WERI-Rb-1 (cell line): ENCODE results near the gene SF3A1.
A peak's percentile ranks its signal among the peaks of the same experiment; 100 is the strongest.

Source experiments
- DNase-seq: peaks from one replicate; pipeline ENCODE4 v3.0.0-alpha.2; 2020
- H3K27ac ChIP-seq: fragments of 250-450 bp; sonication (Bioruptor Pico); 2 replicates; pipeline ENCODE4 v1.5.1; 2020; ENCODE audit warnings: mild to moderate bottlenecking, moderate library complexity
- H3K27me3 ChIP-seq: fragments of 250-450 bp; sonication (Bioruptor Pico); 2 replicates; pipeline ENCODE4 v1.5.1; 2021; ENCODE audit warnings: mild to moderate bottlenecking, low read depth, moderate library complexity; ENCODE audit not compliant: insufficient read depth, severe bottlenecking
- H3K36me3 ChIP-seq: fragments of 250-450 bp; sonication (Bioruptor Pico); 2 replicates; pipeline ENCODE4 v1.5.1; 2020; ENCODE audit warnings: mild to moderate bottlenecking, moderate library complexity
- H3K4me3 ChIP-seq: 2 replicates; pipeline ENCODE4 v1.5.1; 2011; ENCODE audit warnings: low read depth, mild to moderate bottlenecking, control low read depth, low read length
- H3K9me3 ChIP-seq: fragments of 250-450 bp; sonication (Bioruptor Pico); 2 replicates; pipeline ENCODE4 v1.5.1; 2021; ENCODE audit warnings: mild to moderate bottlenecking, moderate library complexity; ENCODE audit not compliant: severe bottlenecking
- CTCF ChIP-seq: IDR thresholded peaks from 2 replicates; pipeline ENCODE4 v1.5.1; 2011; ENCODE audit warnings: low read depth, mild to moderate bottlenecking, control low read depth, inconsistent platforms, low read length

The SF3A1 gene

DNA sequence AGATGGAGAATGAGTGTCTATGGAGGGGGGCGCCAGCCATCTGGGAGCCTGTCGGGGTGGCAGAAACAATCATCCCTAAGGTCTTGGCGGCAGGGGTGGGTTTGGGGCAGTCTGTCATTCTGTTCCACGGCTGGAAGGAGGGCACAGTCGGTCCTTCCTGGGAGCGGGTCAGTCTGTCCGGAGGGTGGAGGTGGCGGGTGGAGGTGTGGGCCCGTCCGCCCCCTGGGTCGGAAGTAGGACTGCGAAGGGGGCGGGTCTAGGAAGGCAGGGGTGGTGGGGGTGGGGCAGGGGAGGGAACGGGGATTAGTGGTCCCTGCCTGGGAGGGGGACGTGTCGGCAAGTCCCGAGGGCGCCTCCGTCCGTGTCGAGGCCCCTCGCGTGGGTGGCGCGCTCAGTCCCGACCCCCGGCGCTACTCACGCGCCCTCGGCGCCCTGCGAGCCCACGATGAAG, 30.4 kb downstream of the SF3A1 start:
- Histone ChIP-seq H3K27me3 (no peaks in the 10 kb centered on the region), H3K9me3 (no peaks in the 10 kb centered on the region), H3K4me3 (peak overlapping the region; percentile 74), H3K36me3 (peaks cover 12% of the 10 kb centered on the region), H3K27ac (peak overlapping the region; percentile 88)
- DNase-seq = peak; percentile 46
- TF ChIP-seq CTCF = no peak

GRCh38 chr22:30325724-30326254, 30.9 kb downstream of the SF3A1 start:
- peak overlapping the region; percentile 35 for H3K27ac ChIP-seq
- TF ChIP-seq CTCF = no peak
- peaks cover 15% of the 10 kb centered on the region for H3K36me3 ChIP-seq
- no peaks in the 10 kb centered on the region for H3K27me3 ChIP-seq
- H3K4me3 ChIP-seq = peak overlapping the region; percentile 74
- no peaks in the 10 kb centered on the region for H3K9me3 ChIP-seq
- no peak for DNase-seq

DNA sequence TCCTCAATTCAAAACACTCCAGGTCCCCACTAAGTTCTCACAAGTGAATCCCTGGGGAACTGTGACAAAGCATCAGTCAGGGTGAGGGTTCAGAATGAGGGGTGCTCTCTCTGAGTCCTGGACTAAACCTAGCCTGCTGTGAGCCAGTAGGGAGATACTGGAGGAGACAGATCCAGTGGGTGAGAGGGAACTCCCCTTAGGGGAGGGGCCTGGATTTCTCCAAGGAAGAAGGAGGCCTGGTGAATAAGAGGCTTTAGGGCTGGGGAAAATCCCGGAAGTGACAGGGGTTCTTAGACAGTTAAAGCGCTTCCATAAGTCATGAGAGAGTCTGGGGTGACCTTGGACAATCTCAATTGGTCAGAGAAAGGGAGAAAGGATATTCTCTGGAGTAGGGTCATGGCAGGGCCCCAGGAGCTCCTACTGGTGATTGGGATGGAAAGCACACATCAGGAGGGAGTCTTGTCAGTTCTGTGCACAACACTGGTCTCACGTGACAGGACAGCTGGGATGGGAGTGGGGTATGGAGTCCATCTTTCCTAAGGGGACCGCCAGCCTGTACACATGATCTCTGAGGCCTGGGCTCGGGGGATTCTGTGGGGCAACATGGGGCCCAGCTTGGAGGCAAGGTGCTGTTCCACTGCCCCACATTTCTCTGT, 31.5 kb downstream of the SF3A1 start:
- Histone ChIP-seq H3K4me3 (peak overlapping the region; percentile 74), H3K27me3 (no peaks in the 10 kb centered on the region), H3K36me3 (peaks cover 14% of the 10 kb centered on the region), H3K27ac (peak overlapping the region; percentile 35), H3K9me3 (no peaks in the 10 kb centered on the region)
- no peak for TF ChIP-seq CTCF
- peak; percentile 90 for DNase-seq

GRCh38 chr22:30324014-30324730, 32.5 kb downstream of the SF3A1 start:
- H3K27me3 ChIP-seq = no peaks in the 10 kb centered on the region
- DNase-seq = no peak

DNA sequence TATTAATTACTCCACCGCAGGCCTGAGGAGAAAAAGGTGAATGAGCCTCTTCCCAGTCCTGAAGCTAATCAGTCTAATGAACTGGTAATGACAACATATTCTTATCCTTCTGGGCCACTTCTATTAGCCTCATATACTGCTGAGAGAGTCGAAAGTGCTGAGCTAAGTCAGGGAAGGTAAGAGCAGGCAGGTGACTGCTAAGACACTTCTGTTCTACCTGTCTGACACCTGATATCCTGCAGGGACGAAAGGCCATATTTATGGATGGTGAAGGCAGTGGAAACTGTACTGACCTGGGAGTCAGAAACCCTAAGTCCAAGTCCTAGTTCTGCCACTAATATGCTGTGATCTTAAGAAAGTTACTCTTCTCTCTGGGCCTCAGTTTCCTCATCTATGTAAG, 33.4 kb downstream of the SF3A1 start:
- no peaks in the 10 kb centered on the region for H3K9me3 ChIP-seq
- no peaks in the 10 kb centered on the region for H3K27me3 ChIP-seq
- DNase-seq = no peak
- H3K4me3 ChIP-seq = no peak overlapping the region
- TF ChIP-seq CTCF = no peak
- H3K36me3 ChIP-seq = peaks cover 19% of the 10 kb centered on the region
- H3K27ac ChIP-seq = no peak overlapping the region

More at GRCh38 chr22:30324014-30324730, 32.5 kb downstream of the SF3A1 start:
- Histone ChIP-seq H3K9me3 (no peaks in the 10 kb centered on the region), H3K36me3 (peaks cover 19% of the 10 kb centered on the region), H3K27ac (no peak overlapping the region), H3K4me3 (no peak overlapping the region)
- TF ChIP-seq CTCF = no peak
